HEK293 (cell line): ENCODE results near the gene CCL16.

Source experiments
- CTCF ChIA-PET: fragments of 350-600 bp; formaldehyde crosslinking; extraction: SDS; loops from one replicate; lab custom pipeline; 2021; ENCODE audit warnings: antibody characterized with exemption; lab: Yijun Ruan, JAX
- POLR2A ChIA-PET: fragments of 300-600 bp; formaldehyde crosslinking; extraction: SDS; loops from one replicate; lab custom pipeline; 2020; ENCODE audit warnings: antibody characterized with exemption, inconsistent platforms; lab: Yijun Ruan, JAX
- H3K27ac ChIP-seq: fragments of 200-500 bp; sonication (Bioruptor generic); 2 replicates; pipeline ENCODE4 v1.5.1; 2014; ENCODE audit warnings: low read depth, low read length, control low read depth, inconsistent platforms; ENCODE audit errors: extremely low read depth
- H3K36me3 ChIP-seq, 2 experiments: fragments of 200-500 bp in 1 of 2; sonication (Bioruptor generic) in 1 of 2; 1 replicate in 1 of 2; 2 replicates in 1 of 2; pipeline ENCODE4 v1.5.1; 2014 to 2017; ENCODE audit warnings: inconsistent platforms in 2 of 2, low read length in 2 of 2; ENCODE audit not compliant: control insufficient read depth in 2 of 2, insufficient read depth in 1 of 2
- H3K4me1 ChIP-seq: fragments of 200-500 bp; sonication (Bioruptor generic); 2 replicates; pipeline ENCODE4 v1.5.1; 2014; ENCODE audit warnings: mild to moderate bottlenecking, low read length, inconsistent platforms; ENCODE audit not compliant: control insufficient read depth, insufficient read depth
- H3K4me3 ChIP-seq: 2 replicates; pipeline ENCODE4 v1.5.1; 2011; ENCODE audit warnings: low read depth, mild to moderate bottlenecking, control low read depth, low read length, moderate library complexity
- H3K9me3 ChIP-seq: fragments of 200-500 bp; sonication (Bioruptor generic); 2 replicates; pipeline ENCODE4 v1.5.1; 2014; ENCODE audit warnings: low read depth, low read length, inconsistent platforms; ENCODE audit not compliant: control insufficient read depth, insufficient read depth
- ELK4 ChIP-seq: IDR thresholded peaks from 2 replicates; pipeline ENCODE4 v1.6.1; 2011; ENCODE audit warnings: mild to moderate bottlenecking, low read depth, low read length, borderline replicate concordance
- REPIN1 ChIP-seq: fragments of 450-650 bp; formaldehyde crosslinking; IDR thresholded peaks from 2 replicates; pipeline ENCODE4 v1.5.1; 2017; ENCODE audit warnings: missing biosample characterization, missing genetic modification characterization, low read depth
- SCRT1 ChIP-seq: fragments of 450-650 bp; formaldehyde crosslinking; IDR thresholded peaks from 2 replicates; pipeline ENCODE4 v1.5.1; 2016; ENCODE audit warnings: missing biosample characterization, missing genetic modification characterization, borderline replicate concordance
- YY2 ChIP-seq: fragments of 450-650 bp; formaldehyde crosslinking; IDR thresholded peaks from 2 replicates; pipeline ENCODE4 v1.5.1; 2016; ENCODE audit warnings: missing biosample characterization, missing genetic modification characterization
- ZBTB48 ChIP-seq: fragments of 450-650 bp; formaldehyde crosslinking; IDR thresholded peaks from 2 replicates; pipeline ENCODE4 v1.5.1; 2016; ENCODE audit warnings: missing biosample characterization, missing genetic modification characterization
- ZNF16 ChIP-seq: fragments of 450-650 bp; formaldehyde crosslinking; IDR thresholded peaks from 2 replicates; pipeline ENCODE4 v1.5.1; 2016; ENCODE audit warnings: low read depth, missing biosample characterization, missing genetic modification characterization
- ZNF202 ChIP-seq: fragments of 450-650 bp; formaldehyde crosslinking; IDR thresholded peaks from 2 replicates; pipeline ENCODE4 v1.5.1; 2016; ENCODE audit warnings: missing biosample characterization, missing genetic modification characterization, borderline replicate concordance
- ZNF302 ChIP-seq: fragments of 450-650 bp; formaldehyde crosslinking; IDR thresholded peaks from 2 replicates; pipeline ENCODE4 v1.5.1; 2016; ENCODE audit warnings: missing biosample characterization, missing genetic modification characterization, low read depth
- ZNF311 ChIP-seq: fragments of 450-650 bp; formaldehyde crosslinking; IDR thresholded peaks from 2 replicates; pipeline ENCODE4 v1.5.1; 2017; ENCODE audit warnings: missing biosample characterization, missing genetic modification characterization, borderline replicate concordance
- ZNF433 ChIP-seq: fragments of 450-650 bp; formaldehyde crosslinking; IDR thresholded peaks from 2 replicates; pipeline ENCODE4 v1.5.1; 2016; ENCODE audit warnings: missing biosample characterization, missing genetic modification characterization, low read depth
- ZNF473 ChIP-seq: fragments of 450-650 bp; formaldehyde crosslinking; IDR thresholded peaks from 2 replicates; pipeline ENCODE4 v1.5.1; 2017; ENCODE audit warnings: missing biosample characterization, missing genetic modification characterization
- ZNF488 ChIP-seq: fragments of 450-650 bp; formaldehyde crosslinking; IDR thresholded peaks from 2 replicates; pipeline ENCODE4 v1.5.1; 2016; ENCODE audit warnings: missing biosample characterization, missing genetic modification characterization
- ZNF501 ChIP-seq: fragments of 450-650 bp; formaldehyde crosslinking; IDR thresholded peaks from 2 replicates; pipeline ENCODE4 v1.5.1; 2016; ENCODE audit warnings: missing biosample characterization, missing genetic modification characterization
- ZNF521 ChIP-seq: fragments of 450-650 bp; formaldehyde crosslinking; IDR thresholded peaks from 2 replicates; pipeline ENCODE4 v1.5.1; 2017; ENCODE audit warnings: missing biosample characterization, mild to moderate bottlenecking, missing genetic modification characterization
- ZNF571 ChIP-seq: fragments of 450-650 bp; formaldehyde crosslinking; IDR thresholded peaks from 2 replicates; pipeline ENCODE4 v1.5.0; 2017; ENCODE audit warnings: missing biosample characterization, missing genetic modification characterization
- ZNF654 ChIP-seq: fragments of 450-650 bp; formaldehyde crosslinking; IDR thresholded peaks from 2 replicates; pipeline ENCODE4 v1.5.1; 2016; ENCODE audit warnings: low read depth, missing biosample characterization, missing genetic modification characterization
- ZNF701 ChIP-seq: fragments of 450-650 bp; formaldehyde crosslinking; IDR thresholded peaks from 2 replicates; pipeline ENCODE4 v1.5.1; 2016; ENCODE audit warnings: missing biosample characterization, missing genetic modification characterization
- ZNF704 ChIP-seq: fragments of 450-650 bp; formaldehyde crosslinking; IDR thresholded peaks from 2 replicates; pipeline ENCODE4 v1.5.1; 2016; ENCODE audit warnings: missing biosample characterization, missing genetic modification characterization
- ZNF830 ChIP-seq: fragments of 450-650 bp; IDR thresholded peaks from 2 replicates; pipeline ENCODE4 v1.5.0; 2018; ENCODE audit warnings: missing biosample characterization, missing genetic modification characterization, low read depth, mild to moderate bottlenecking, moderate library complexity
- ZSCAN16 ChIP-seq: fragments of 450-650 bp; formaldehyde crosslinking; IDR thresholded peaks from 2 replicates; pipeline ENCODE4 v1.5.1; 2016; ENCODE audit warnings: missing biosample characterization, missing genetic modification characterization

CCL16 gene

GRCh38 chr17:35972945-35973332 is 8.4 kb downstream of the CCL16 start (continued):
- TF ChIP-seq SCRT1 (tag by site-specific recombination), result no peak
- TF ChIP-seq, all 188 proteins: peak for 0

GRCh38 chr17:35972535-35972934 is 8.8 kb downstream of the CCL16 start:
- no peaks in the 10 kb centered on the region for H3K4me1 ChIP-seq
- ChIA-PET CTCF (interaction anchor here (0.6 to 13.6 kb wide), 7 partner anchors 9 to 1637 kb away, joined by 3 to 330 read pairs (median 10); partner anchors contain the start of gene CCL16), POLR2A (no interaction called here)
- no peaks in the 10 kb centered on the region for H3K36me3 ChIP-seq
- no peaks in the 10 kb centered on the region for H3K9me3 ChIP-seq
- no peak overlapping the region for H3K4me3 ChIP-seq
- no peak overlapping the region for H3K27ac ChIP-seq
- TF ChIP-seq ZBTB48 (tag by site-specific recombination), result no peak
- TF ChIP-seq ELK4, result no peak
- no peak for TF ChIP-seq ZNF16 (tag by site-specific recombination)
- no peak for TF ChIP-seq ZNF654
- TF ChIP-seq ZNF521, result no peak
- TF ChIP-seq, all 188 proteins: peak for 0

- H3K27ac ChIP-seq, result no peak overlapping the region
- ChIA-PET CTCF (interaction anchor here (0.6 to 13.6 kb wide), 8 partner anchors 9 to 177 kb away, joined by 3 to 330 read pairs (median 7); partner anchors contain the start of genes CCL15 and CCL16), POLR2A (no interaction called here)
- H3K36me3 ChIP-seq, result no peaks in the 10 kb centered on the region
- no peaks in the 10 kb centered on the region for H3K9me3 ChIP-seq
- no peaks in the 10 kb centered on the region for H3K4me1 ChIP-seq
- no peak for TF ChIP-seq ZNF488 (tag by site-specific recombination)
- no peak for TF ChIP-seq ZNF302 (tag by site-specific recombination)
- TF ChIP-seq ZNF571 (tag by site-specific recombination), result no peak
- TF ChIP-seq ZNF701, result no peak
- TF ChIP-seq ZNF202 (tag by site-specific recombination), result no peak
- TF ChIP-seq ZNF473 (tag by site-specific recombination), result no peak
- no peak for TF ChIP-seq ZNF830 (tag by site-specific recombination)
- TF ChIP-seq REPIN1, result no peak
- no peak for TF ChIP-seq ZNF433 (tag by site-specific recombination)
- no peak for TF ChIP-seq YY2 (tag by site-specific recombination)
- TF ChIP-seq ZSCAN16 (tag by site-specific recombination), result no peak
- no peak for TF ChIP-seq ZNF704 (tag by site-specific recombination)
- no peak for TF ChIP-seq ZNF501 (tag by site-specific recombination)
- TF ChIP-seq ZNF311 (tag by site-specific recombination), result no peak
- no peak overlapping the region for H3K4me3 ChIP-seq
These were observed 9.2 kb downstream of the CCL16 start for GRCh38 chr17:35972066-35972465.
